ENCODE results near the gene NRF1. TPM values are rescaled to one million over a fixed set of nuclear protein-coding genes. Genes with fewer than 3 reads are reported as not detected.

NRF1 gene
- total and polyA plus RNA-seq, 10 of the 15 experiments (the other 5 are each of a cell fraction or from before 2014, with no cell fraction given): 3.5 to 23.1 (median 13.5) TPM

DNA sequence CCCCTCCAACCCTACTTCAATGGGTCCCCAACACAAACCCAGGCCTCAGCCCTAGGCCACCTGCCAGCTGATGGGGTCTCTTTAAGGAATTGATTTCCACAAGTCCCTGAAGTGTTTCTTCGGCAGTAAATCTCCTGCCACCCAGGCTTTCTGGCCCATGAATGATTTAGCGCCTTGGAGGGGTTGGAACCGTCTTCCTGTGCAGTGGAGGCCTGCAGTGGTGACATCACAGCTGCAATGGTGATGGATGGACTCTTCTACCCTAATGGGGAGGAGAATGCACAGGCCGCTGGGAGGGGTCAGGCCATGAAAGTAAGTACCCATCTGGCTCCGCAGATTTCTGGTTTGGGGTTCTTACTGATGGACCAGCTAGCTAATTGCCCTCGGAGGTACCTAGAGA, 177.5 kb downstream of the NRF1 start:
- no peaks in the 10 kb centered on the region for H3K79me2 ChIP-seq (ENCODE audit: control insufficient read depth, insufficient read depth, low read length)
- in situ Hi-C loops (cut with MboI): no loop called here
- H3K27ac ChIP-seq (ENCODE audit: control insufficient read depth, insufficient read depth): no peak overlapping the region
- peaks cover 13% of the 10 kb centered on the region for H3K4me1 ChIP-seq (ENCODE audit: control insufficient read depth, insufficient read depth, low read length)
- H4K20me1 ChIP-seq (ENCODE audit: control insufficient read depth, insufficient read depth): no peaks in the 10 kb centered on the region
- SMC1A ChIA-PET (ENCODE audit: uncharacterized antibody, unreplicated experiment): no interaction called here
- H3K4me3 ChIP-seq: no peak overlapping the region
- CTCF ChIA-PET: no interaction called here
- DNase-seq (ENCODE audit: low read depth, low spot score) (no peak), ATAC-seq (no peak), FAIRE-seq (no peak)
- H3K9ac ChIP-seq (ENCODE audit: control insufficient read depth, insufficient read depth, low read length): no peak overlapping the region
- H3K27me3 ChIP-seq (replicated peaks in 1 of 2; ENCODE audit: control insufficient read depth in 2 of 2, insufficient read depth in 2 of 2, low read length in 1 of 2): peaks cover 7 to 14% of the 10 kb centered on the region in 2 experiments
- TF ChIP-seq NRF1 (conservative IDR thresholded peaks at IDR 0.05; ENCODE audit: low read depth, low read length): no peak
- no peak for TF ChIP-seq YBX1 (IDR thresholded peaks at IDR 0.05)
- TF ChIP-seq, protein P1, sequence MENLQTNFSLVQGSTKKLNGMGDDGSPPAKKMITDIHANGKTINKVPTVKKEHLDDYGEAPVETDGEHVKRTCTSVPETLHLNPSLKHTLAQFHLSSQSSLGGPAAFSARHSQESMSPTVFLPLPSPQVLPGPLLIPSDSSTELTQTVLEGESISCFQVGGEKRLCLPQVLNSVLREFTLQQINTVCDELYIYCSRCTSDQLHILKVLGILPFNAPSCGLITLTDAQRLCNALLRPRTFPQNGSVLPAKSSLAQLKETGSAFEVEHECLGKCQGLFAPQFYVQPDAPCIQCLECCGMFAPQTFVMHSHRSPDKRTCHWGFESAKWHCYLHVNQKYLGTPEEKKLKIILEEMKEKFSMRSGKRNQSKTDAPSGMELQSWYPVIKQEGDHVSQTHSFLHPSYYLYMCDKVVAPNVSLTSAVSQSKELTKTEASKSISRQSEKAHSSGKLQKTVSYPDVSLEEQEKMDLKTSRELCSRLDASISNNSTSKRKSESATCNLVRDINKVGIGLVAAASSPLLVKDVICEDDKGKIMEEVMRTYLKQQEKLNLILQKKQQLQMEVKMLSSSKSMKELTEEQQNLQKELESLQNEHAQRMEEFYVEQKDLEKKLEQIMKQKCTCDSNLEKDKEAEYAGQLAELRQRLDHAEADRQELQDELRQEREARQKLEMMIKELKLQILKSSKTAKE (IDR thresholded peaks at IDR 0.05; ENCODE audit: low read depth, poor library complexity, severe bottlenecking): no peak
- TF ChIP-seq, protein P2, sequence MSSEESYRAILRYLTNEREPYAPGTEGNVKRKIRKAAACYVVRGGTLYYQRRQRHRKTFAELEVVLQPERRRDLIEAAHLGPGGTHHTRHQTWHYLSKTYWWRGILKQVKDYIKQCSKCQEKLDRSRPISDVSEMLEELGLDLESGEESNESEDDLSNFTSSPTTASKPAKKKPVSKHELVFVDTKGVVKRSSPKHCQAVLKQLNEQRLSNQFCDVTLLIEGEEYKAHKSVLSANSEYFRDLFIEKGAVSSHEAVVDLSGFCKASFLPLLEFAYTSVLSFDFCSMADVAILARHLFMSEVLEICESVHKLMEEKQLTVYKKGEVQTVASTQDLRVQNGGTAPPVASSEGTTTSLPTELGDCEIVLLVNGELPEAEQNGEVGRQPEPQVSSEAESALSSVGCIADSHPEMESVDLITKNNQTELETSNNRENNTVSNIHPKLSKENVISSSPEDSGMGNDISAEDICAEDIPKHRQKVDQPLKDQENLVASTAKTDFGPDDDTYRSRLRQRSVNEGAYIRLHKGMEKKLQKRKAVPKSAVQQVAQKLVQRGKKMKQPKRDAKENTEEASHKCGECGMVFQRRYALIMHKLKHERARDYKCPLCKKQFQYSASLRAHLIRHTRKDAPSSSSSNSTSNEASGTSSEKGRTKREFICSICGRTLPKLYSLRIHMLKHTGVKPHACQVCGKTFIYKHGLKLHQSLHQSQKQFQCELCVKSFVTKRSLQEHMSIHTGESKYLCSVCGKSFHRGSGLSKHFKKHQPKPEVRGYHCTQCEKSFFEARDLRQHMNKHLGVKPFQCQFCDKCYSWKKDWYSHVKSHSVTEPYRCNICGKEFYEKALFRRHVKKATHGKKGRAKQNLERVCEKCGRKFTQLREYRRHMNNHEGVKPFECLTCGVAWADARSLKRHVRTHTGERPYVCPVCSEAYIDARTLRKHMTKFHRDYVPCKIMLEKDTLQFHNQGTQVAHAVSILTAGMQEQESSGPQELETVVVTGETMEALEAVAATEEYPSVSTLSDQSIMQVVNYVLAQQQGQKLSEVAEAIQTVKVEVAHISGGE (CRISPR knock-in tag; IDR thresholded peaks at IDR 0.05): no peak
- no peak for TF ChIP-seq POLR2AphosphoS5 (IDR thresholded peaks at IDR 0.05; ENCODE audit: low read length)
- no TSS peak for BruUV-seq (replicated peaks)
- intact Hi-C loops (cut with micrococcal nuclease; ENCODE audit: unreplicated experiment): no loop called here
- WGBS (ENCODE audit: insufficient coverage, insufficient replicate concordance, low lambda C conversion rate, missing lambda C conversion rate): 56% methylated on average over 6 of the region's 6 CpGs
- POLR2A ChIA-PET: no interaction called here
- no peaks in the 10 kb centered on the region for H3K9me3 ChIP-seq (replicated peaks; ENCODE audit: control insufficient read depth, insufficient read depth, low read length)
- H2AFZ ChIP-seq (ENCODE audit: control insufficient read depth, low read depth, low read length): no peak overlapping the region
- RAD21 ChIA-PET (ENCODE audit: unreplicated experiment): no interaction called here
- H3K4me2 ChIP-seq (ENCODE audit: control insufficient read depth, insufficient read depth): no peak overlapping the region
- H3K36me3 ChIP-seq (ENCODE audit: control insufficient read depth in 2 of 2, insufficient read depth in 2 of 2, low read length in 1 of 2): no peaks in the 10 kb centered on the region
